Measurements from ENCODE around the gene PRICKLE1.
A peak's percentile ranks its signal among the peaks of the same experiment; 100 is the strongest.

Gene PRICKLE1

DNA sequence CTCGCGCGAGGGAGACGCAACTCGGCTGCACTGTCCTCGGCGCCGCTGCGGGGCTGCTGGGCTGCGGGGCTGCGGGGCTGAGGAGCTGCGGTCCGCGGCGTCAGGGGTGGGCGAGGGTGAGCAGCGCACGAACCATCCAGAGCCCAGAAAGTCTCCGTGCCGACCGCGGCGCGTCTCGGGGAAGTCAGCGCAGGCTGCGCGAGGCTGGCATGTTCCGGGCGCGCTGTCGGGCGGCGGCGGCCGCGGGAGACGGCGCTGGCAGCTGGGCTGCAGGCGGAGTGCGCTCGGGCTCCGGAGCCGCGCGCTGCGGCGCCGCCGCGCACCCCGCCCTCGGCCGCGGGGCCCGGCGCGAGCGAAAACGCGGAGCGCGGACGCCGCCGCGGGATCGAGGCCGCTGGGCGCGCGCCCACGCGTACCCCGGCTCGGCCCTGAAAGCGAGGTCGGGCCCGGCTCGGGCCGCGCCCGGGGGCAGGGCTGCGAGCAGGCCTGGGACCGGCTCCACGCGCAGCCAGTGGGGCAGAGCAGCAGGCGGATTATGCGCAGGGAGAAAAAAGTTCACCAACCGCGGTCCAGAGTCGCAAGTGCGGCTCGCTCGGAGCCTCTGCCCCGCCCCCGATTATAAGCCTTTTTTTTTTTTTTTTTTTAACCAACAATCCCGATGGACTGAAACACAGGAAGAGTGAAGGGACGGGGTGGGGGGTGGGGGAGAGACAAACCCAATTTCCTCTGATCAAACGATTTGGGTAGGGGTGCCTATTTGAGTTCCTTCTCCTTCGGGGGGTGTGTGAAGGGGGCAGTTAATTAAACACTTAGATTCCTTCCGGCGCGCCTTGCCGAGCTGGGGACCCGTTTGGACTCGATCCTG, at the start of gene PRICKLE1:
Gene PRICKLE1 (minus strand): TSS at position 282 of the 865 bp plus-strand sequence. CDS start 117,230 bp downstream, outside the sequence.
- TF ChIP-seq, protein P1, sequence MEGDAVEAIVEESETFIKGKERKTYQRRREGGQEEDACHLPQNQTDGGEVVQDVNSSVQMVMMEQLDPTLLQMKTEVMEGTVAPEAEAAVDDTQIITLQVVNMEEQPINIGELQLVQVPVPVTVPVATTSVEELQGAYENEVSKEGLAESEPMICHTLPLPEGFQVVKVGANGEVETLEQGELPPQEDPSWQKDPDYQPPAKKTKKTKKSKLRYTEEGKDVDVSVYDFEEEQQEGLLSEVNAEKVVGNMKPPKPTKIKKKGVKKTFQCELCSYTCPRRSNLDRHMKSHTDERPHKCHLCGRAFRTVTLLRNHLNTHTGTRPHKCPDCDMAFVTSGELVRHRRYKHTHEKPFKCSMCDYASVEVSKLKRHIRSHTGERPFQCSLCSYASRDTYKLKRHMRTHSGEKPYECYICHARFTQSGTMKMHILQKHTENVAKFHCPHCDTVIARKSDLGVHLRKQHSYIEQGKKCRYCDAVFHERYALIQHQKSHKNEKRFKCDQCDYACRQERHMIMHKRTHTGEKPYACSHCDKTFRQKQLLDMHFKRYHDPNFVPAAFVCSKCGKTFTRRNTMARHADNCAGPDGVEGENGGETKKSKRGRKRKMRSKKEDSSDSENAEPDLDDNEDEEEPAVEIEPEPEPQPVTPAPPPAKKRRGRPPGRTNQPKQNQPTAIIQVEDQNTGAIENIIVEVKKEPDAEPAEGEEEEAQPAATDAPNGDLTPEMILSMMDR (conservative IDR thresholded peaks at IDR 0.05) = no peak
- H3K27ac ChIP-seq = peak within 1 kb of the TSS; percentile 54

DNA sequence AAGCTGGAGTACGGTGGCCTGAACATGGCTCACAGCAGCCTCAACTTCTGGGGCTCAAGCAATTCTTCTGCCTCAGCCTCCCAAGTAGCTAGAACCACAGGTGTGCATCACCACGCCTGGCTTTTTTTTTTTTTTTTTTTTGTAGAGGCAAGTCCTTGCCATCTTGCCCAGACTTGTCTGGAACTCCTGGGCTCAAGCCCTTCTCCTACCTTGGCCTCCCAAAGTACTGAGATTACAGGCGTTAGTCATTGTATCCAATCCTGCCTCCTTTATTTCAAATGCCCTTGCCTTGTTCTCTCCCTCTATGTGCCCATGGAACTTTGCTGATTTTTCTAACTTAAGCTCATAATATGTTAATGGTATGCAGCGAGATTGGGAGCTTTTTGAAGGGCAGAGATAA, 49.2 kb upstream of the PRICKLE1 start:
- TF ChIP-seq, protein P1 (conservative IDR thresholded peaks at IDR 0.05) = no peak
- H3K27ac ChIP-seq = no peak overlapping the region

DNA sequence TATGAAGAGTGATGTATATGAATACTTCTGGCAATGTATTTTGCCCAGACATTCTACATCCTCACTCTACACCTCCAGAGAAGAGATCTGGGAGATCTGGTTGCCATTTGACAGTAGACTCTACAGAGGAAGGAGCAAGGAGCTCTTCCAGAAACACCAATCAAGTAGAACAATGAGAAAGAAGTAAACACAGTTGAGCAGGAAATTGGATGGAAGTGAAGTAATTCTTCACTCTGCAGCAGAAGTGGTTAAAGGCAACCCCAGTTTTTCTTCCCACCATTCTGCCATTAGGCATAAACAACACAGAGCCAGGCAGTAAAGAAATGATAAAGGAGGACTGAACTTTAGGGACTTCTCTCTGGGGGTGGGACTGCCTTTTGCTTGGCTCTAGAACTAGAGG, 48.5 kb upstream of the PRICKLE1 start:
- TF ChIP-seq, protein P1 (conservative IDR thresholded peaks at IDR 0.05) = no peak
- no peak overlapping the region for H3K27ac ChIP-seq

- no peak overlapping the region for H3K27ac ChIP-seq
- TF ChIP-seq, protein P1 (conservative IDR thresholded peaks at IDR 0.05) = no peak
Observed at GRCh38 chr12:42636993-42637392, 47.4 kb upstream of the PRICKLE1 start.

DNA sequence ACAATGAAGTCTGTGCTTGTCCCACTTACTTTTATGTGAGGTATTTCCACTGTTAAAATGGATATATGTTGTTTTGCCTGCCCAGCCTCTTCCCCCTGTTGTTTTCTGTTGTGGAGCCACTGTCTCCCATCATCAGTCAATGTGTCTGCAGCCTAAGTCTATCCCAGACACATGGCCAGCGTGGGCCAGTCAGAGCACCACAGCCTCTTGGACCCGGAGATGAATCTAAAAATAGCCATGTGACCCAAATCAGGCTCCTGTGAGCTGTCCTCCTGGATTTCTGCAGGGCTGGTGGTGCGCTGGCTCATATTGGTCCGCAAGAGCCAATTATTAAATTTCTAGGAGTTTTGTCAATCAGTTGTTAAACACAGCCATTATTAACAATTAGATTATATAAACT, 44.0 kb upstream of the PRICKLE1 start:
- TF ChIP-seq, protein P1 (conservative IDR thresholded peaks at IDR 0.05) = no peak
- H3K27ac ChIP-seq = no peak overlapping the region

- TF ChIP-seq, protein P1 (conservative IDR thresholded peaks at IDR 0.05) = no peak
- no peak overlapping the region for H3K27ac ChIP-seq
Observed at GRCh38 chr12:42631513-42631912, 42.0 kb upstream of the PRICKLE1 start.

DNA sequence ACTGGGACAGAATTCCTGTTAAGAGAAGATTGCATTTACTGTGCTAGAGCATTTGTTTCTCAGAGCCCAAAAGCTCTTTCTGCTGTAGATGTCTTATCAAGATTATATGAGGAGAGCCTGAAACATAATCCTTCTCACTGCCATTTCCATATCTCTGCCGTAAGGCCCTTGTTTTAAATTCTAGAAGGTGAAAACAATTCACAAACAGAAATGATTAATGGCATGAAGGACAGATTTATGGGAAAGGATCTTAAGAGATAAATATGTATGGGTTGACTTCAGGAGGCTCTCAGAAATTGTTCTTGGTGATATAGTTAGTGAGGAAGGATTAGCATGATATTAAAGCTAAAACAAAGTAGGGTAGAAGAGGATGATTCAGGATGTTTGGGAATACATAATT, 40.8 kb upstream of the PRICKLE1 start:
- TF ChIP-seq, protein P1 (conservative IDR thresholded peaks at IDR 0.05) = no peak

More for the DNA sequence above, 40.8 kb upstream of the PRICKLE1 start:
- H3K27ac ChIP-seq = 0 out of 2 replicates have a peak overlapping the region, but pooled peaks have one; percentile 6

All from VCaP (cell line).